Stomach (tissue), 4 donors: ENCODE data around the gene RAB30.

Experiments used
- EP300 ChIP-seq: sonication (generic); formaldehyde crosslinking; IDR thresholded peaks from one replicate; pipeline ENCODE4 v1.6.1; 2017; ENCODE audit warnings: antibody characterized with exemption
- POLR2A ChIP-seq, 4 donors: fragments of 450-650 bp; IDR thresholded peaks; one replicate each; pipeline ENCODE4 v1.6.1; 2016; ENCODE audit warnings: antibody characterized with exemption in 4 of 4, control low read depth in 2 of 4, mild to moderate bottlenecking in 1 of 4, moderate library complexity in 1 of 4
- POLR2AphosphoS5 ChIP-seq, 3 donors: sonication (generic); formaldehyde crosslinking; IDR thresholded peaks; one replicate each; pipeline ENCODE4 v1.6.1; 2016; ENCODE audit warnings: antibody characterized with exemption in 3 of 3
- TF ChIP-seq, protein P1 (sequence below), 7 experiments: fragments of 450-650 bp in 4 of 7; fragments of 200-600 bp in 3 of 7; sonication (generic) in 3 of 7; IDR thresholded peaks; one replicate each; pipeline ENCODE4 v1.5.1; 2016 to 2019; ENCODE audit warnings: antibody characterized with exemption in 7 of 7, control low read depth in 2 of 7, mild to moderate bottlenecking in 1 of 7

- TF ChIP-seq, protein P1, sequence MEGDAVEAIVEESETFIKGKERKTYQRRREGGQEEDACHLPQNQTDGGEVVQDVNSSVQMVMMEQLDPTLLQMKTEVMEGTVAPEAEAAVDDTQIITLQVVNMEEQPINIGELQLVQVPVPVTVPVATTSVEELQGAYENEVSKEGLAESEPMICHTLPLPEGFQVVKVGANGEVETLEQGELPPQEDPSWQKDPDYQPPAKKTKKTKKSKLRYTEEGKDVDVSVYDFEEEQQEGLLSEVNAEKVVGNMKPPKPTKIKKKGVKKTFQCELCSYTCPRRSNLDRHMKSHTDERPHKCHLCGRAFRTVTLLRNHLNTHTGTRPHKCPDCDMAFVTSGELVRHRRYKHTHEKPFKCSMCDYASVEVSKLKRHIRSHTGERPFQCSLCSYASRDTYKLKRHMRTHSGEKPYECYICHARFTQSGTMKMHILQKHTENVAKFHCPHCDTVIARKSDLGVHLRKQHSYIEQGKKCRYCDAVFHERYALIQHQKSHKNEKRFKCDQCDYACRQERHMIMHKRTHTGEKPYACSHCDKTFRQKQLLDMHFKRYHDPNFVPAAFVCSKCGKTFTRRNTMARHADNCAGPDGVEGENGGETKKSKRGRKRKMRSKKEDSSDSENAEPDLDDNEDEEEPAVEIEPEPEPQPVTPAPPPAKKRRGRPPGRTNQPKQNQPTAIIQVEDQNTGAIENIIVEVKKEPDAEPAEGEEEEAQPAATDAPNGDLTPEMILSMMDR (IDR thresholded peaks at IDR 0.05) = no peak
- TF ChIP-seq POLR2A (IDR thresholded peaks at IDR 0.05) = no peak
- no peak for TF ChIP-seq EP300
- no peak for TF ChIP-seq POLR2AphosphoS5 (IDR thresholded peaks at IDR 0.05)
These were observed 43.9 kb upstream of the RAB30 start for GRCh38 chr11:83115551-83115950.
